H9 (cell line): Measurements from ENCODE around the gene TCF7L2. TPM values are rescaled to one million over a fixed set of nuclear protein-coding genes. Genes with fewer than 3 reads are reported as not detected.

Source experiments
- DNase-seq: peaks from one replicate; pipeline ENCODE4 v3.0.0-alpha.2; 2017
- H2AFZ ChIP-seq: one replicate; pipeline ENCODE4 v1.6.1; 2013; ENCODE audit warnings: mild to moderate bottlenecking, low read length, control low read depth, moderate library complexity
- H2AK5ac ChIP-seq: 2 replicates; pipeline ENCODE4 v1.6.1; 2013; ENCODE audit warnings: low read length, control low read depth, mixed read lengths; ENCODE audit not compliant: insufficient read length
- H2BK120ac ChIP-seq: one replicate; pipeline ENCODE4 v1.6.1; 2013; ENCODE audit warnings: low read depth, mild to moderate bottlenecking, low read length, control low read depth, inconsistent platforms; ENCODE audit not compliant: poor library complexity, severe bottlenecking
- H2BK12ac ChIP-seq: 2 replicates; pipeline ENCODE4 v1.6.1; 2013; ENCODE audit warnings: low read length, control low read depth, mixed read lengths, low read depth; ENCODE audit not compliant: insufficient read length
- H2BK15ac ChIP-seq: 2 replicates; pipeline ENCODE4 v1.6.1; 2013; ENCODE audit warnings: low read depth, low read length, control low read depth
- H2BK20ac ChIP-seq: one replicate; pipeline ENCODE4 v1.6.1; 2013; ENCODE audit warnings: low read depth, mild to moderate bottlenecking, low read length, control low read depth, inconsistent platforms; ENCODE audit not compliant: poor library complexity, severe bottlenecking
- H2BK5ac ChIP-seq: 2 replicates; pipeline ENCODE4 v1.6.1; 2013; ENCODE audit warnings: low read length, control low read depth, mixed read lengths; ENCODE audit not compliant: insufficient read length
- H3K14ac ChIP-seq: 2 replicates; pipeline ENCODE4 v1.6.1; 2013; ENCODE audit warnings: low read length, control low read depth; ENCODE audit not compliant: insufficient read depth
- H3K18ac ChIP-seq: 2 replicates; pipeline ENCODE4 v1.6.1; 2013; ENCODE audit warnings: low read depth, mild to moderate bottlenecking, mixed read lengths, low read length, control low read depth; ENCODE audit not compliant: insufficient read length
- H3K23ac ChIP-seq: 2 replicates; pipeline ENCODE4 v1.6.1; 2013; ENCODE audit warnings: low read length, control low read depth, mixed read lengths, low read depth; ENCODE audit not compliant: insufficient read length
- H3K23me2 ChIP-seq: 2 replicates; pipeline ENCODE4 v1.6.1; 2013; ENCODE audit warnings: low read depth, mild to moderate bottlenecking, mixed read lengths, low read length, control low read depth; ENCODE audit not compliant: insufficient read length, poor library complexity, severe bottlenecking
- H3K27ac ChIP-seq: 2 replicates; pipeline ENCODE4 v1.5.1; 2013; ENCODE audit warnings: low read length, control low read depth, mixed read lengths, low read depth; ENCODE audit not compliant: insufficient read length
- H3K27me3 ChIP-seq: 2 replicates; pipeline ENCODE4 v1.6.1; 2013; ENCODE audit warnings: low read length, control low read depth, inconsistent platforms; ENCODE audit not compliant: insufficient read depth
- H3K4ac ChIP-seq: 2 replicates; pipeline ENCODE4 v1.6.1; 2013; ENCODE audit warnings: low read depth, mild to moderate bottlenecking, control low read depth, inconsistent platforms, low read length, moderate library complexity
- H3K4me1 ChIP-seq: 2 replicates; pipeline ENCODE4 v1.6.1; 2013; ENCODE audit warnings: low read length, control low read depth, inconsistent platforms; ENCODE audit not compliant: insufficient read depth
- H3K4me2 ChIP-seq: 2 replicates; pipeline ENCODE4 v1.6.1; 2013; ENCODE audit warnings: low read length, control low read depth, mixed read lengths; ENCODE audit not compliant: insufficient read length, insufficient read depth
- H3K56ac ChIP-seq: 2 replicates; pipeline ENCODE4 v1.6.1; 2013; ENCODE audit warnings: low read depth, mild to moderate bottlenecking, mixed read lengths, low read length, control low read depth; ENCODE audit not compliant: insufficient read length
- H3K79me1 ChIP-seq: 2 replicates; pipeline ENCODE4 v1.6.1; 2013; ENCODE audit warnings: low read depth, mild to moderate bottlenecking, moderate library complexity, low read length, control low read depth, inconsistent platforms; ENCODE audit not compliant: insufficient read depth, poor library complexity, severe bottlenecking
- H3K79me2 ChIP-seq: 2 replicates; pipeline ENCODE4 v1.6.1; 2013; ENCODE audit warnings: low read length, control low read depth, inconsistent platforms; ENCODE audit not compliant: insufficient read depth
- H3K9ac ChIP-seq: 2 replicates; pipeline ENCODE4 v1.6.1; 2013; ENCODE audit warnings: low read length, control low read depth, mixed read lengths; ENCODE audit not compliant: insufficient read length; ENCODE audit errors: extremely low read depth
- H3K9me3 ChIP-seq: one replicate; pipeline ENCODE4 v1.6.1; 2013; ENCODE audit warnings: low read depth, low read length, inconsistent platforms; ENCODE audit not compliant: control insufficient read depth
- H3T11ph ChIP-seq: one replicate; pipeline ENCODE4 v1.6.1; 2013; ENCODE audit warnings: mild to moderate bottlenecking, low read length, control low read depth, inconsistent platforms
- H4K20me1 ChIP-seq: one replicate; pipeline ENCODE4 v1.6.1; 2013; ENCODE audit not compliant: control insufficient read depth, insufficient read length, insufficient read depth
- H4K5ac ChIP-seq: 2 replicates; pipeline ENCODE4 v1.6.1; 2013; ENCODE audit warnings: low read depth, mild to moderate bottlenecking, mixed read lengths, low read length, control low read depth; ENCODE audit not compliant: insufficient read length
- H4K8ac ChIP-seq: replicated peaks from 2 replicates; pipeline ENCODE4 v1.6.1; 2013; ENCODE audit warnings: low read length, control low read depth, mixed read lengths, low read depth; ENCODE audit not compliant: insufficient read length
- H4K91ac ChIP-seq: 2 replicates; pipeline ENCODE4 v1.6.1; 2013; ENCODE audit warnings: low read depth, mild to moderate bottlenecking, moderate library complexity, mixed read lengths, low read length, control low read depth; ENCODE audit not compliant: insufficient read length
- H3K27ac Mint-ChIP-seq, 3 experiments: 2 replicates in 2 of 3; 3 replicates in 1 of 3; pipeline ENCODE4 v1.8.0; 2020 to 2021; ENCODE audit warnings: mixed read lengths in 3 of 3, mild to moderate bottlenecking in 1 of 3, moderate library complexity in 1 of 3
- H3K27me3 Mint-ChIP-seq: 2 replicates; pipeline ENCODE4 v1.8.0; 2021; ENCODE audit warnings: low read depth, mild to moderate bottlenecking, moderate library complexity, mixed read lengths
- H3K36me3 Mint-ChIP-seq, 3 experiments: 2 replicates in 2 of 3; 3 replicates in 1 of 3; pipeline ENCODE4 v1.8.0; 2020 to 2021; ENCODE audit warnings: low read depth in 3 of 3, mixed read lengths in 3 of 3; ENCODE audit not compliant: insufficient read depth in 1 of 3
- H3K4me1 Mint-ChIP-seq, 2 experiments: 2 replicates each; pipeline ENCODE4 v1.8.0; 2020; ENCODE audit warnings: mixed read lengths in 2 of 2
- H3K4me3 Mint-ChIP-seq, 2 experiments: 2 replicates in 1 of 2; 3 replicates in 1 of 2; pipeline ENCODE4 v1.8.0; 2020 to 2021; ENCODE audit warnings: mild to moderate bottlenecking in 2 of 2, mixed read lengths in 2 of 2, moderate library complexity in 1 of 2
- H3K9me3 Mint-ChIP-seq, 2 experiments: 2 replicates in 1 of 2; 3 replicates in 1 of 2; pipeline ENCODE4 v1.8.0; 2020; ENCODE audit warnings: mild to moderate bottlenecking in 2 of 2, mixed read lengths in 2 of 2, moderate library complexity in 1 of 2
- whole genome bisulfite sequencing: extraction: QIAGEN DNeasy Blood & Tissue Kit; methylation state at CpG from one replicate; pipeline ENCODE4 v1.1.7; 2013; ENCODE audit warnings: missing lambda C conversion rate, low lambda C conversion rate, mixed read lengths; ENCODE audit not compliant: insufficient read length; ENCODE audit errors: extremely low coverage; 5-methylcytosine and 5-hydroxymethylcytosine counted together
- total RNA-seq: library from RNA; stranded (reverse); gene quantifications from 2 replicates; pipeline ENCODE4 v1.2.1, GENCODE V29; 2021
- TF ChIP-seq, protein P1 (sequence below): fragments of 200-600 bp; sonication (generic); conservative IDR thresholded peaks from 3 replicates; pipeline ENCODE4 v1.8.0; 2021; ENCODE audit warnings: antibody characterized with exemption, mild to moderate bottlenecking

Gene TCF7L2
- total RNA-seq, 1 experiment from 2014 or later, result 71.1 TPM

DNA sequence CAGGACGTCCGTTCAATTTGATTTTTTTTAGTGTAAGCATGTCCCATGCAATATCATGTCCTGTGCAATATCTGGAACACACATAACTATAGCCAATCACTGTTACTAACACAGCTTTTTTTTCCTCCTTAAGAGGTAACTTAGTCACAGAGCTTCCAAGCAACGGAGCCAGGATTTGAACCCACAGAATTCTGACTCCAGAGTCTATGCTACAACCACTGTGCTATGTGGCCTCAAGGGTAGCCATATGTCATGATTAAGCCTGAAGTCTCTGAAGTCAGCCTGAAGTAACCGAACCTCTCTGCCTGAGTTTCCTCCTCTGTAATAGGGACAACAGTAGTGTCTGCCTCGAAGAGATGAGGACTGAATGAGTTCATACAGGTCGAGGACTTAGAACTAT is 42.2 kb upstream of the TCF7L2 start:
- peaks cover 8 to 14% of the 10 kb centered on the region in 2 experiments for H3K4me1 Mint-ChIP-seq
- no peak overlapping the region; a peak in 1 of 7 replicates for H3K27ac Mint-ChIP-seq
- no peak overlapping the region for H2BK120ac ChIP-seq
- no peak overlapping the region for H2AK5ac ChIP-seq
- H3K56ac ChIP-seq, result no peak overlapping the region
- no peaks in the 10 kb centered on the region for H3K9me3 Mint-ChIP-seq
- no peak overlapping the region for H2BK12ac ChIP-seq
- H4K8ac ChIP-seq, result no peak overlapping the region
- no peak overlapping the region for H3T11ph ChIP-seq
- H3K14ac ChIP-seq, result no peak overlapping the region
- H3K4ac ChIP-seq, result no peak overlapping the region
- H3K9ac ChIP-seq, result no peak overlapping the region
- no peak overlapping the region for H3K4me2 ChIP-seq
- TF ChIP-seq, protein P1, sequence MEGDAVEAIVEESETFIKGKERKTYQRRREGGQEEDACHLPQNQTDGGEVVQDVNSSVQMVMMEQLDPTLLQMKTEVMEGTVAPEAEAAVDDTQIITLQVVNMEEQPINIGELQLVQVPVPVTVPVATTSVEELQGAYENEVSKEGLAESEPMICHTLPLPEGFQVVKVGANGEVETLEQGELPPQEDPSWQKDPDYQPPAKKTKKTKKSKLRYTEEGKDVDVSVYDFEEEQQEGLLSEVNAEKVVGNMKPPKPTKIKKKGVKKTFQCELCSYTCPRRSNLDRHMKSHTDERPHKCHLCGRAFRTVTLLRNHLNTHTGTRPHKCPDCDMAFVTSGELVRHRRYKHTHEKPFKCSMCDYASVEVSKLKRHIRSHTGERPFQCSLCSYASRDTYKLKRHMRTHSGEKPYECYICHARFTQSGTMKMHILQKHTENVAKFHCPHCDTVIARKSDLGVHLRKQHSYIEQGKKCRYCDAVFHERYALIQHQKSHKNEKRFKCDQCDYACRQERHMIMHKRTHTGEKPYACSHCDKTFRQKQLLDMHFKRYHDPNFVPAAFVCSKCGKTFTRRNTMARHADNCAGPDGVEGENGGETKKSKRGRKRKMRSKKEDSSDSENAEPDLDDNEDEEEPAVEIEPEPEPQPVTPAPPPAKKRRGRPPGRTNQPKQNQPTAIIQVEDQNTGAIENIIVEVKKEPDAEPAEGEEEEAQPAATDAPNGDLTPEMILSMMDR, result no peak
- no peaks in the 10 kb centered on the region for H3K9me3 ChIP-seq
- H3K27me3 Mint-ChIP-seq, result peaks cover 15% of the 10 kb centered on the region
- no peak overlapping the region for H2BK5ac ChIP-seq
- WGBS, result no CpG with 5 or more reads among the region's 6 CpGs
- no peaks in the 10 kb centered on the region for H3K36me3 Mint-ChIP-seq
- no peak overlapping the region for H2BK15ac ChIP-seq
- no peaks in the 10 kb centered on the region for H3K27me3 ChIP-seq
- no peaks in the 10 kb centered on the region for H3K79me2 ChIP-seq
- no peak overlapping the region for H2BK20ac ChIP-seq
- H3K23me2 ChIP-seq, result no peaks in the 10 kb centered on the region
- no peak overlapping the region for H4K91ac ChIP-seq
- H3K4me1 ChIP-seq, result no peaks in the 10 kb centered on the region; the same call in 1 of the 2 replicates
- no peak overlapping the region for H2AFZ ChIP-seq
- H3K27ac ChIP-seq, result no peak overlapping the region
- H4K5ac ChIP-seq, result no peak overlapping the region
- no peak overlapping the region for H3K18ac ChIP-seq
- H3K23ac ChIP-seq, result no peak overlapping the region
- H3K79me1 ChIP-seq, result no peaks in the 10 kb centered on the region
- DNase-seq, result no peak
- no peaks in the 10 kb centered on the region for H4K20me1 ChIP-seq
- H3K4me3 Mint-ChIP-seq, result no peak overlapping the region
